GM18861 (cell line): ENCODE results near the gene ZRANB3.

Experiments used
- ATAC-seq: cut with Tn5 transposase; IDR thresholded peaks from one replicate; pipeline ENCODE4 v1.9.1; 2021; ENCODE audit not compliant: unreplicated experiment

Gene ZRANB3

DNA sequence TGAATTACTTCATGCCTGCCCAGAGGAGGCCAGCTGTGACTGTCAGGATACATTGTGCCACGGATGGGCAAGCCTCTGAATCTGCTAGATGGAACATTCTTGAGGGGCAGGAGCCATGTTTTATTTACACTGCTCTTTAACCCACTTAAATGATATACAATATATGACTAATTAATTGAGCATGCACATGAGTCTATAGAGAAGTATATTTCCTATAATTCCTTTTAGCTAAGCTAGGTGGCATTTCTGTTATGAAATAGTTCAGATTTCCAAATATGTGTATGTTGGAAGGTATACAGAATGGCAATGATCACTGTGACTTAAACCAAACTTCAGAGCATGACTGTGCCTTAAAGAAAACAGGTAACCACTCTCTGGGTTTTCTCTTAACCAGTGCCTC, 347.2 kb downstream of the ZRANB3 start:
- ATAC-seq = no peak

DNA sequence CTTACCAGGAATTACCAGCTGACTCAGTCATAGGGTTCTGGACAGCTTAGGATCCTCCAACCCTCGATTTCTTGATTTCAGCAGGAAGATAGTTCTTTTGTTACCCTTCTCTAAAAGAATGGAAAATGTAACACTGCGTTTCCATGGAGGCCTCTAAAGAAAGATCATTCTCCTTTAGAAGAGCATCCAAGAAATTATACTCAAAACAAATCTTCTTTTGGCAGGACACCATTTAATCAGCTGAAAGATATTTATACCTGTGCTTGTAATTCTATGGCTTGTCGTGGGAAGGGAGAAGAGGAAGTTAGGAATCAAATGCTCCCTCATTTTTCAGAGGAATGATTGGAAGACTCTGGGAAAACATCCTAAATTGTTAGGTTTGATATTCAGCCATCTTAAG, 348.4 kb downstream of the ZRANB3 start:
- ATAC-seq = no peak

DNA sequence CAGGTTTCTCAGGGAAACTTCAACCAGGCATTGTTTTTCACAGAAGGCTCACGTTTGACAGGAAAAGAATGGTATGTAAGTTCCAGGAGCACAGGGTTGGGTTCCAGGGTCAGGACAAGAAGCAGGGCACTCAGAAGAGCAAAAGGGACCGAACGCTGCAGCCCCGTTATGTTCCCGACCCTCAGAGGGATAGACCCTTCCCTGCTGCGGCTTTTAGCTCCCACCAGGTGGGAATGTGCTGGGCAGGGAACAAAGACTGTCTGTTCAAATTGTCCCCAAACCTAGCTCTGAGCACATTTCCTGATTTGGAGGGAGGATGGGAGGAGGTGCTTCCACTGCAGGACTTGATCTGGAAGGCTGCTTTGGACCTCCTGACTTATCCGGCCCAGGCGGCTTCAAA, 348.8 kb downstream of the ZRANB3 start:
- no peak for ATAC-seq

DNA sequence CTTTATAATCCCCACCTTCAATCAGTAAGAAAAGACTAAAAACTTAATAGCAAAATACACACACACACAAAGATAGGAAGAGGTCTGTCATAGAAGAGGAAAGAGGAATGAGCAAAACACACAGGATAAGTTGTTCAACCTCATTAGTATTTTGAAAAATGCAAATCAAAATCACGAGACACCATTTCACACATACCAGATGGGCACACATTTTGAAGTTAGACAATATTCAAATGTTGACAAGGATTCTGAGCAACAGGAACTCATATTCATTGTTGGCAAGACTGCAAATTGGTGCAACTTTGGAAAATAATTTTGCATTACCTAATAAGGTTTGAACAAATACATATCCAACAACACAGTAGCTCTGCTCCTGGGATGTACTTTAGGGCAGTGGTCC, 351.3 kb downstream of the ZRANB3 start:
- no peak for ATAC-seq

DNA sequence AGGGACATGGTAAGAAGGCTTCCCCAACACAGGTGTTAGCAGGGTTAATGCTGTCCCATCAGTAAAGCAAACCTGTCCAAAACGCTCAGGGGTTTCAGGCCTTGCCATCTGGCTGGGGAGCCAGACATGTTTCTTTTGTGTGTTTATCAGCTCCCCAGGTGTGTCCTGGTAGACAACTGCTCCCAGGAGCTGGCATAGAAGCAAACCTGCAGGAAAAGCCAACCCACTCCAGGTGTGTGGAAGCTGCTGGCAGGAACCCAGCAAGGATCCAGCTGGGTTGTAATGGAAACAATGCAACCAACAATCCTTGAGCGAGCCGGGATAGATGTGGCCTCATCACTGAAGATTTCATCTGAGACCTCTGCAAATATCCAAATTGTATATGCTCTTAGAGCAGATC, 355.8 kb downstream of the ZRANB3 start:
- ATAC-seq = no peak

DNA sequence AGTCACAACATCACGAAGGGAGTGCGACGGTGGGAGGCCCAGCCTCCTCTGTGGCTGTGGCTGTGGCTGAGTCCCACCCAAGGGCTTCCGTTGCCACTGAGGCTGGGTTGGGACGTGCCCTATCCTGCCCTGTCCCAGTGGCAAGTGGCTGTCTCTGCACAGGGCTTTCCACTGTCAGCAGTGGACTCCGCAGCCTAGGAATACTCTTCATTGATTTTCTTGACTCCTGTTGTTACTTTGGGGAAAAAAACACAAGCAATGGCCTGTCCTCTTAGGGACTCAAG, 356.3 kb downstream of the ZRANB3 start:
- no peak for ATAC-seq

DNA sequence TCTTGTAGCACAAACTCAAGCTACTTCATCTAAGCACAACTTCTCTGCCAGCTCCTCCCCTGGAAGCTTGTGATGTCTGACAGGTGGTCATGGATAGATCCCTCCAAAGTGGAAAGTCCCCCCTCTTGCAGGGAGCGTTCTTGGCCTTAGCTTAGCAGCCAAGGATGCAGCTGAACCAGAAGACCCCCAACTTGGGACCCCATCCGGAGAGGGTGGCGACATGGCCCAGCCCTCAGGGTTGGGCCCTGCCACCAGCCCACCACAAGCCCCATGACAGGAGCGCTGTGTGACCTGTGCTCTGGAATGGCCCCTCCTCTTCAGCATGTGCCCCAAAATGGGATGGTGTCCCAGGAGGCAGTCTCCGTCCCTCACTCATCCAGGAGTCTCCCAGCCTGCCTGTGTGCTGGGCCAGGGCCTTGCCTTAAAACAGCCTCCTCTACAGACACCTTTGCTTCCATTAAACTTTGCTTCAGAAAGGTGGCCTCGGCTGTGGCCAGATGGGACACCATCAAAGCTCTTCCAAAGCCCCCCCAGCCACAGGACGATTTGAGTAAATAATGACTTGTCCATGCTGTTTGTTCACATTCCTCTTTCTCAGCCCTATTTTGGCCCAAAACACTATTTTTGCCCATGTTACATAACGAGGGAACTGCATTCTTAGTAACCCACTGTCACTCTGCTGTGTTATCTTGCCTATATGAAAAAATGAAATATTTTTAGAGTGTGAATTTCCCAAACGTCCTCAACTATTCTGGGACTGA, 356.8 kb downstream of the ZRANB3 start:
- no peak for ATAC-seq

DNA sequence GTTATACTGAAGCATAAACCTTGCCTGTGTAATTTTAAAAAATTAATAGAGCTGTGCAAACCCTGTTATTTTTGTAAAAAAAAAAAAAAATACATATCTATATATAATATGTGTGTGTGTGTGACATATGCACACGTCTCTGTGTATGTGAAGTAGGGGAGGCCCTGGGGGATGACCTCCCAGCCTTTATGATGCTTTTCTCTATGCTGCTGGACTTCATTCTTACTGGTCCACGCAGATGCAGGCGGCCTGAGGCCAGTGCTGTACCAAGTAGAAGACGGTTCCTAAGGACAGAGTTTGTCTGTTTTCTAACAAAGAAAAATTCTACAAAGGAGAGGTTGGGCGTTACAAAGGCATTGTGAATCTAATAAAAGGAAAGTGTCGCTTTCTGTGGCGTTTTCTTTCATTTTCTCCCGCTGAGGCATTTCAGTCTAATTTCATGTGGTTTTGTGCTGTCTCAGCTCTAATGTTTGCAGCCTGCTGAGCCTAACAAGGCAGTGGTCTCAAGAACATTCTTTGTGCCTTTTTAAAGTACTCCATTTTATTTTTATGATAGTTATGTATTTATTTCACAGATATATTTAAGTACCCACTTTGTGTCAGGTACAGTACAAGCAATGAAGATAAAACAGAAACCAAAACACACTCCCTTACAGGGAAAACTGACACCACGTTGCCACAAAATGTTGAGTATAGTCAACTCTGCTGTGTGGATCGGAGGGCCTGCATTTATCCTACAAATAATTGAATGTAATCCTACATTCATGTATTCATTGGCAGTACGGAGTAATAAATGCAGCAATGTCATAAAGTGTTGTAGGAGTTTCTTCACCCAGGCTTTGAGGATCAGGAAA, 360.9 kb downstream of the ZRANB3 start:
- ATAC-seq = no peak

DNA sequence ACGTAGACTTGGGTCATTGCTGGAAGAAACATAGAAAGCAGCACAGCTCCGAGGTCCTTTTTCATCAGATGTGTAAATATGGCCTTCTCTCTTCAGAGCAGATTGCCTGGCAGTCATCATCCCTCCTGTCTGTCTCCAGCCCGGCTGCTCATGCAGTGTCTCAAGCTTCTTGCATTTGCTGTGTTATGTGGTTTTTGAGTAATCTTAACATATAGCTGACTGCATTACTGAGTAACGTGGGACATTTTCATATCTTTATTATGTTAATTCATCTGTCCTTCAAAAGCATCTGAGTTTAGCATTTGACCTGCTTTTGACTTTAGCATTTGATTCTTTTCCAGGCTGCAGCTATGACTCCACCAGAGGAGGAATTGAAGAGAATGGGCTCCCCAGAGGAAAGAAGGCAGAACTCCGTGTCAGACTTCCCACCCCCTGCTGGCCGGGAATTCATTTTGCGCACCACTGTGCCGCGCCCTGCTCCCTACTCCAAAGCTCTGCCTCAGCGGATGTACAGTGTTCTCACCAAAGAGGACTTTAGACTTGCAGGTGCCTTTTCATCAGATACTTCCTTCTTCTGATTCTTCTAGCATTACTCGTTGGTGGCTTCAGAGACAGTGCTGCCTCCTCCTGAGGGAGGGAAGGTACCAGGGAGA, 362.7 kb downstream of the ZRANB3 start:
- no peak for ATAC-seq

DNA sequence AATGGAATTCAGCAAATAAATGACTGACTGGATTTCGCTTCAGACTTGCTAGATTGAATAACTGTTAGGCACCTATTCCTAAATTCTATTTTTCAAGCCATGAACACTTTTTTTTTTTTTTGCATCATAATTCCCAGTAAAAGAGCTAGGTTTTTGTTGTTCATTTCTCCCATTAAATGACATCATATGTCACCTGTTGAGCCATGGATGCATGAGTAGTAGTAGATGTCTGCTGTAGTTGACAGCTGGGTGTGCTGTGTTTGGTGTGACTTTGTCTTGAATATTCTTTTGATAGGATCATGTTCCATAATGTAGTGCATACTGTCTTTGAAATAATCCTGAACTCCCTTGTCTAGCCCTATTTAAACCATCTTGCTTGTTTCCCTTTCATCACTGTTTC, 363.7 kb downstream of the ZRANB3 start:
- ATAC-seq = no peak

DNA sequence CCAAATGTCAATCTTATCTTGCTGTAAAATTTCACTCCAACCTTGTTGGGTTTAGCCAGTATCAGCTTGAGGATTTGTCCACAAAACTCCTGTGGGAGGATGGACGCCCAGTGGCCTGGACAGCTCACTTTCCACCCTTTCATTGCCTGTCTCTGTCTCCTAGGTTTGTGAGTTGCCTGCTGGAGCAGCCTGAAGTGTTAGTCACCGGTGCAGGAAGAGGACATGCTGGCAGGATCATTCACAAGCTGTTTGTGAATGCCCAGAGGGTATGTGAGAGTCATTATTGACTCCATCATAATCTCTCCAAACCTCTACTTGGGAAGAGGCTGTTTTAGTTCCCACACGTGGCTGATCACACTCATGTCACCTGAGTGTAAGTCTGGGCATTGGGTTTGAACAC, 366.6 kb downstream of the ZRANB3 start:
- no peak for ATAC-seq

DNA sequence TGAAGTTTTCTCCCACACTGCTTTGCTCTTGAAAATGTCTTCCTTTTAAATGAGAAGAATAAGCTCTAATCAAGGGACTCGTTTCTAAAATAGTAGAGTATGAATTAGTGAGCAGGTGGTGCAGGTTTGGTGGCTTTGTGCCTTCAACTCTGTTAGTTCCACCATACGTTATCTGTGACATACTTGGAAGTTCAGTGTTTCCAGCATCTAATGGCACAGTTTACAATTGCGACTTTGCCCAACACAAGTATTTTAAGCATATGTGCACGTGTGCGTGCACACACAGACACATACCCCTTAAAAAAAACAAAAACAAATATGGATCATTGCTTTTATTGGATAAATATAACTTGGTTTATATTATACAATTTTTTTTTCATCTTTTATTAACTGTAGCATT, 367.1 kb downstream of the ZRANB3 start:
- no peak for ATAC-seq

DNA sequence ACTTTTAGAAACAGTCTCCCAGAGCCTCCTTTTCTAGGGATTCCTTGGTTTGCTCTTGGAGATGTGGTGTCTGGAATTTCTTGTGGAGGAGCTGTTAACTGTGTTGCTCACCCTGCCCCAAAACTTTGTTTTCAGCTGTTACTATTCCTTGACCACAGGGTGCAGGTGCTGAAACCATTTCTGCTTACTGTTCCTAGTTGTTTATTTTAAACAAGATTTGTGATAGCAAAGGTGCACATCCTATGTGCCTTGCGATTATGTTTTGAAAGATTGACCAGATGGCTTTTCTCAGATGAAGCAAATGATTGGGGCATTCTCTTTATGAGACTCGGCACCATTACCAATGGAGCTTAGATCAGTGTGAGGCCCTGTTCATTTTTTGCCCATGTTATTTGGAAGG, 367.7 kb downstream of the ZRANB3 start:
- ATAC-seq = no peak

DNA sequence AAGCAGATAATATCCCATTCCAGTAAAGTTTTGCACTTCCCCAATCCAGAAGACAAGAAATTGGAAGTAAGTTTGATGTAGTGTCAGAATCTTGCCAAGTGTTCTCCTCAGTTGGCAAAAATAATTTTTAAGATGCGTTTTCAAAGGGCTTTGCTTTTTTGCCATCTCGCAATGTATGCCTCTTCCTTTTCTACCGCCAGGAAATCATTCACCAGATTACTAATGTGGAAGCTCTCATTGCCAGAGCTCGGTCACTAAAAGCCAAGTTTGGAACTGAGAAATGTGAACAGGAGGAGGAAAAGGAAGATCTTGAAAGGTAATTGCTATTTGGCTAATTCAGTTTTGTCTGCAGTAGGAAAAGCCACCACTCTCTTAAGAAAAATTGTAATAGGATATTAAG, 368.2 kb downstream of the ZRANB3 start:
- ATAC-seq = no peak

DNA sequence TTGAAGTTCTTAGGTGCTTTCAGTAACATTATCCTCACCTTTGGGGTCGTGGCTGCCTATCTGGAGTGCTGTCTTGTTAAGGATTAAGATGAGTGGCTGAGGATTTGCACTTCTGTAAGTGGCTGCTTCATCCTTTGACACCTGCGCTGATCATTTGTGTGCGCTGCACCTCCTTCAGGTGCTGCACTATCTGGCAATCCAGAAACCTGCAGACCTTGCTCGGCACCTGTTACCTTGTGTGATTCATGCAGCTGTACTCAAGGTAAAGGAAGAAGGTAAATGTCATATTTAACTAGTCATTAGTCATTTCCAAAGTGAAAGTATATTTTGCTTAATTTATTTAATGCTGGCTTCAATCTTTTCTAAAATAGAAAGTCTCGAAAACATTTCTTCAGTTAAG, 368.6 kb downstream of the ZRANB3 start:
- no peak for ATAC-seq

DNA sequence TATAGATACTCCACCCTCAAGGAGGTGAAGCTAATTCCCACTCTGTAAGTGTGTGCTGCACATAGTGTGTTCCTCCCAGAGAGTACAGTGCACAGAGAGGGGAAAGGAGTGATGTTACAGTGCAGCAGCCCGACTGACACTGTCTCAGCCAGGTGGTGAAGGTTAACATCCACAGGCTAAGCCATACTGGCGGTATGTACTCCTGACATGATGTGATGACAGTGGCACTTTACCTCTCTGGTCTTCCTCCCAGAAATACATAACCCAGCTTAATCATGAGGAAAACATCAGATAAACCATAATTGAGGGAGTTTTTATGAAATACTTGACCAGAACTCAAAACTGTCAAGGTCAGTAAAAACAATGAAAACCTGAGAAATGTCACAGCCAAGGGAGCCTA, 371.8 kb downstream of the ZRANB3 start:
- ATAC-seq = no peak

DNA sequence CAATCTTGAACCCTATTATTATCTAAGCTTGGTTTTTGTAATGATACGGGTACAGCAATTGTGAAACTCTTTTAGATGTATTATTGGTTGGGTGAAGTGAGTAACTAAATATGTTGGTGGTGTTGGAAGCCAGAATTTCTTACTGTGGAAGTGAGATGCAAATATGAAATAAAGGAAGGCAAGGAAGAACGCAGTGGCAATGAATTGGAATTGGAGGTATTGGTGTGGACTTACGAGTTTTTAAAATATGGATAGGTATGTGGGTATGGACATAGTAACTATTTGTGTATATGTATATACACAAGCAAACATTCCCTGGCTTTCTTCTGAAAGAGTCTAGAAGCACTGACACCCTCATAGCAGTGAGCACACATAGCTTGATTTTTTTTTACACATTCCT, 373.2 kb downstream of the ZRANB3 start:
- no peak for ATAC-seq

DNA sequence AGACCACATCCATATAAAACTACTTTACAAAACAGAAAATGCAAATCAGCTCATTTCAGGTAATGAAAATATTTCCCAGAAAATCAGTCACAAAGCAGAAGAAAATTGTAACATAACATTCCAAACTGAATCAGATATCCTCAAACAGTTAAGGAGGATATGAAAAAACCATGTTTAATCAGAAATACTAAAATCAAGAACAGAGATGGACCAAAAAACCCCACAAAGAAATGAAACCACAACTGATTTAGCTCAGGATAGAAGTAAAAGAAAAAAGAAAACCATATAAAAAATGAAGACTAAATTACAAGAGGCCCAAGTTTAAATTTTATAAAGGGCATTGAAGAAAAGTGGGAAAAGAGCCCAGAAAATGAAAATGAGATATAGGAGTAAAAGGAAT, 376.1 kb downstream of the ZRANB3 start:
- no peak for ATAC-seq

DNA sequence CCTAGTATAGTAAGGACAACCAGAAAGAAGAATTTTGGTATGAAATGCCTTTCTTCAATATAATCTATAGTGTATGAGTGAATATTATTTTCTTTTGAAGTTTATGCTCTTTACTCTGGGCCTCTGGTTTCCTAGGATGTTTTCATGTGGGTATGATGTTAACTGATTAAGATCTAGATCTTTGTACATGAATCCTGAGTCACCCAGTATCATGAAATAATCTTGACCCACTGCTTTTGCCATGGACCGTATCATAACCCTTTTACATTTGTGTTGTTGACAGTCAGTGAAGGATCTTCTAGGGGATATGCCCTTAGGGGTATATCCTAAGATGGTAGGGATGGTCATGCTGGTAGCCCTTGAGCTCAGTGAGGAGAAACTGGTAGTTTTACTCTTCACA, 378.7 kb downstream of the ZRANB3 start:
- ATAC-seq = no peak

DNA sequence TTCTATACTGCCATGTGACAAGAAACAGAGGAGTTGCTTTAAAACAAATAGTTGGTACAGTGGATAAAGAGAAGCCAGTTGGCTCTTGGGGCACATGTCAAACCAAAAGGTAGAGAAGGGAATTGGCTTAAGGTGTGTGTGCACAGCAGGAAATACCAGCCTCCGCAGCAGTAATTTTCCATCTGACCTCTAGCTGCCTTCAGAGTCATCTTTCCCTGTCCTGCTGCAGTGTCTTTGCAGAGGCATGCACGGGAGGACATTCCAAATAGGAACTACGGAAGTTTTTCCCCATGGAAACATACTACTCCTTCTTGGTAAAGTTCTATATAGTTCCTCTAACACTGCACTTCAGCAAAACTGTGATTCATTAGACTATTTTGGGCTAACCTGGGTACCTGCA, 379.4 kb downstream of the ZRANB3 start:
- no peak for ATAC-seq

DNA sequence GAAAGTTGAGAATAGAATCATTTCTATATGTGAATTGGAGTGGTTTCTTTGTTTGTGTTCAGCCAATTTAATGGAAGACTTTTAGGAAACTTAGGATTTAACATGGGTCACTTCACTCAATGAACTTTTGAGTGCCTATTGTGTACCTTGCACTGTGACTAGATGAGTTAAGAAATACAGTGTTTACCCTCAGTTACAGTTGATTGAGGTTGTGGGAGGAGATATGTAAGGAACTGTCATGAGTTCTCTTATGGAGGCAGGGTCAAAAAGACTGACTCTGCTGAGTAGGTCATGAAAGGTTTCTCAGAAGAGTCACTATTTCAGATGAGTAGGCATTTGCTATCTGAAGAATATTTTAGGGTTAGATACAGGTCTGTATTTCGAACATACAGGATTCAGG, 380.3 kb downstream of the ZRANB3 start:
- ATAC-seq = no peak

DNA sequence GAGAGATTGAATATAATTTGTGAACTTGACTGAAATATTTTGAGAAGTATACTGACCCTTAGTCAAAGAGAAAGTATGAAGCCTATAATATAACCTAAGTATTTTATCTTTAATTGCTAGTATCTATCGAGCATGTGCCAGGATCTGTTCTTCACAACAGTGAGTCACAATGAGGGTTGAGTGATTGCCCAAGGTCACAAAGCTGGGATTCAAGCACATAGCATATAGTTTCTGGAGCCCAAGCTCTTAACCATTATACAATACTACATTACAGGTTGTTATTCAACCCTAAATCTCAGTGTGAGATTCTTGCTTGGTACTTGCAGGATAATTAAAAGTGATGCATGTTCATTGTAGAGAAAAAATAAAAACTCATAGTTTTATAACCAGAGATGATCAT, 381.8 kb downstream of the ZRANB3 start:
- ATAC-seq = no peak
